Measurements from ENCODE around the gene ZNF202.
"Not testable (repeated sequence)": the region's sequence is repeated elsewhere in the genome, so short reads cannot be mapped to it uniquely, and the experiment has no call there.

The ZNF202 gene

DNA sequence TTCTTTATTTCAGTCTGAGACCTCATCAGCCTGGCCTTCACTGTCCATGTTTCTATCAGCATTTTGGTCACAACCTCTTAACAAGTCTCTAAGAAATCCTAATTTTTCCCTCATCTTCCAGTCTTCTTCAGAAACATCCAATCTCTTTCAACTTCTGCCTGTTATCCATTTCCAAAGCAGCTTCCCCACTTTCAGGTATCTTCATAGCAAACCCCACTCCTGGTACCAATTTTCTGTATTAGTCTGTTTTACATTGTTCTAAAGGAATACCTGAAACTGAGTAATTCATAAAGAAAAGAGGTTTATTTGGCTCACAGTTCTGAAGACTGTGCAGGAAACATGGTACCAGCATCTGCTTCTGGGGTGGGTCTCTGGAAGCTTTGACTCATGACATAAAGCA, 21.0 kb upstream of the ZNF202 start:
- Histone ChIP-seq H3K4me3 (ENCODE audit: low read depth, low read length) (no peak overlapping the region), H3K79me2 (ENCODE audit: control insufficient read depth, insufficient read depth, low read length, unreplicated experiment) (no peaks in the 10 kb centered on the region), H3K36me3 (ENCODE audit: insufficient read depth, low read length) (no peaks in the 10 kb centered on the region), H2AFZ (ENCODE audit: low read length, unreplicated experiment) (no peak overlapping the region), H3K27me3 (ENCODE audit: insufficient read depth, low read length) (peaks cover 23% of the 10 kb centered on the region), H3K4me1 (ENCODE audit: control insufficient read depth, insufficient read depth, low read length, unreplicated experiment) (no peaks in the 10 kb centered on the region), H3K27ac (ENCODE audit: low read depth, low read length) (no peak overlapping the region)

DNA sequence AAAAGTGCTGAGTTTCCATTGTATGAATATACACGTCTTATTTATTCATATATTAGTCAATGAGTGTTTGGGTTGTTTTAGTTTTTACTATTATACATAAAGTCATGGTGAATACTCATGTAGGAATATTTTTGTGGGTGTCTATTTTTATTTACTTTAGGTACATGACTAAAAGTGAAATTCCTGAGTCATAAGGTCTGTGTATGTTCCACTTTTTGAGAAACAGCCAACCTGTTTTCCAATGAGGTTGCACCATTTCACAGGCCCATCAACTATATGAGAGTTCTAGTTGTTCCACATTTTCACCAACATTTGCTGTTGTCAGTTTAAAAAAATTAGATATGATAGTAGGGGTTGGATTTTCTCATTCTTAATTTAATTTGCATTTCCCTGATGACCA, 19.4 kb upstream of the ZNF202 start:
- no peak overlapping the region for H3K4me3 ChIP-seq (ENCODE audit: low read depth, low read length)
- peaks cover 31% of the 10 kb centered on the region for H3K27me3 ChIP-seq (ENCODE audit: insufficient read depth, low read length)
- no peak overlapping the region for H2AFZ ChIP-seq (ENCODE audit: low read length, unreplicated experiment)
- H3K36me3 ChIP-seq (ENCODE audit: insufficient read depth, low read length): no peaks in the 10 kb centered on the region
- no peak overlapping the region for H3K27ac ChIP-seq (ENCODE audit: low read depth, low read length)
- H3K79me2 ChIP-seq (ENCODE audit: control insufficient read depth, insufficient read depth, low read length, unreplicated experiment): no peaks in the 10 kb centered on the region
- no peaks in the 10 kb centered on the region for H3K4me1 ChIP-seq (ENCODE audit: control insufficient read depth, insufficient read depth, low read length, unreplicated experiment)

DNA sequence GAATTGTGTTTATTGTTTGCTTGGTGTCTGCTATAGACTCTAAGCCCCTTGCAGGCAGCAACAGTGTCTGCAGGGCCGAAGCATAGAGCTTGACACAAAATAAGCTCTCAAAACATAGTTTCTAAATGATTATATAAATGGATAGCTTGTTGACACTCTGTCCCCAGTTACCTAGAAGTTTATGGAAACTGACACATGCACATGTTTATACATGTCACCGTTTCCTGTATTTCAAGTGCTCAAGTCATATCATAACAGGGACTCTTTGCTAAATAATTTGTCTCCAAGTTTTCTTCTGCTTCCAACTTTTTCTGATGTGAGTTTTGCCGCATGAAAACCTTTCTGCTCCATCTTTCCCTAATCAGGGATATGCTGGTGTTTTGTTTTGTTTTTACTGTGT, 16.5 kb upstream of the ZNF202 start:
- Histone ChIP-seq H2AFZ (ENCODE audit: low read length, unreplicated experiment) (no peak overlapping the region), H3K79me2 (ENCODE audit: control insufficient read depth, insufficient read depth, low read length, unreplicated experiment) (no peaks in the 10 kb centered on the region), H3K4me1 (ENCODE audit: control insufficient read depth, insufficient read depth, low read length, unreplicated experiment) (no peaks in the 10 kb centered on the region), H3K4me3 (ENCODE audit: low read depth, low read length) (no peak overlapping the region), H3K27ac (ENCODE audit: low read depth, low read length) (no peak overlapping the region), H3K36me3 (ENCODE audit: insufficient read depth, low read length) (no peaks in the 10 kb centered on the region), H3K27me3 (ENCODE audit: insufficient read depth, low read length) (peaks cover 54% of the 10 kb centered on the region)

DNA sequence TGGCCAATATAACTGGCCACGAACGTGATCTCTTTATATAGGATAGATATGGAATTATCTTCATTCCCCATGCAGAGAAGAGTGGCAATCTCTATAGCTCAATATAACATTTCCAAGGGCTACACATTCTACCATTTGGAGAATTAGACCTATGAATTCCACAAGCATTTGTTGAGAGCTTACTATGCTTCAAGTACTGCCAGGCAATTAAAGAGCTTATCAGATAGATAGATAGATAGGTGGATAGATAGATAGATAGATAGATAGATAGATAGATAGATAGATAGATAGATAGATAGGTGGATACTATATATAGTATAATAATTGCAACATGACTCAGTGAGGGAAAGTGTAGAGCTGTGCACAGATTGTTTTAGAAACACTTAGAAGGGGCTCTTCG, 14.4 kb upstream of the ZNF202 start:
- Histone ChIP-seq H3K4me3 (ENCODE audit: low read depth, low read length) (no peak overlapping the region), H3K36me3 (ENCODE audit: insufficient read depth, low read length) (no peaks in the 10 kb centered on the region), H3K27me3 (ENCODE audit: insufficient read depth, low read length) (peaks cover 72% of the 10 kb centered on the region), H3K79me2 (ENCODE audit: control insufficient read depth, insufficient read depth, low read length, unreplicated experiment) (no peaks in the 10 kb centered on the region), H3K4me1 (ENCODE audit: control insufficient read depth, insufficient read depth, low read length, unreplicated experiment) (no peaks in the 10 kb centered on the region), H3K27ac (ENCODE audit: low read depth, low read length) (no peak overlapping the region), H2AFZ (ENCODE audit: low read length, unreplicated experiment) (no peak overlapping the region)

DNA sequence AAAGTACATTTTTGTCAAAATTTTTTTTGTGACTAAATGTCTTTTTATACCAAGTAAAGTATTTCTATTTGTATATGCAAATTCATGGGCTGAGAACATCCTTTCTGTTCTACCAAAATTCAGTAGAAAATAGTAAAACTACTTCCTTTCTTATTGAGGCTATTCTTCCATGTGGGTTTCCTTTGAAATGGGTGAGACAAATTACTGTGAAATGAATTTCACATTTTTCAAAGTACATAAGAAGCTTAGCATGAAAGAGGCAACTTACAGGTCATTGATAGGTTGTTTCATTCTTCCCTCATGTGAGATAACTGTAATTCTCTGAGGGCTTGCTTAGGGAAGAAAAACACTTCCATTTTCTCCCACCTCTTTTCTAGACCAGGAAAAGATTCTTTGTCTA, 13.9 kb upstream of the ZNF202 start:
- Histone ChIP-seq H3K4me1 (ENCODE audit: control insufficient read depth, insufficient read depth, low read length, unreplicated experiment) (no peaks in the 10 kb centered on the region), H3K36me3 (ENCODE audit: insufficient read depth, low read length) (no peaks in the 10 kb centered on the region), H3K27ac (ENCODE audit: low read depth, low read length) (no peak overlapping the region), H3K4me3 (ENCODE audit: low read depth, low read length) (no peak overlapping the region), H2AFZ (ENCODE audit: low read length, unreplicated experiment) (no peak overlapping the region), H3K79me2 (ENCODE audit: control insufficient read depth, insufficient read depth, low read length, unreplicated experiment) (no peaks in the 10 kb centered on the region), H3K27me3 (ENCODE audit: insufficient read depth, low read length) (peaks cover 76% of the 10 kb centered on the region)

DNA sequence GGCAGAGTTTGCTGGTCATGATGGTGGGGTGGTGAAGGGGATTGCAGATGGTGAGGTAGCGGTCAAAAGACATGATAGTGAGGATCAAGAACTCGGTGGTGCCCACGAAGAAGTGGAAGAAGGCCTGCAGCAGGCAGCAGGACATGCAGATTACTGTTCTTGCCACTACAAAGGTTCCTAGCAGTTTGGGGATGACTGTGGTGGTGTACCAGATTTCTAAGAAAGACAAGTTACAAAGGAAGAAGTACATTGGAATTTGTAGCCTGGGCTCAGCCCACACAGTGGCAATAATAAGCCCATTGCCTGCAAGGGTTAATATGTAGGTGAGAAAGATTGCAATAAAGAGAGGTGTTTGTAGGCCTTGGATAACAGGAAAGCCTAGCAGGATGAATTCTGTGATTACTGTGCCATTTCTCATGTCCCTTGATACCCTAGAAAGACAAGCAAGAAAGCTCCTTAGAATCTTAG, 12.7 kb upstream of the ZNF202 start, which contains the start of gene OR6X1:
TSS of gene OR6X1 (minus strand) at position 418 of the 468 bp plus-strand sequence. CDS start at position 418, 0 bp downstream.
- Histone ChIP-seq H3K27ac (ENCODE audit: low read depth, low read length) (no peak within 1 kb of the TSS), H3K4me1 (ENCODE audit: control insufficient read depth, insufficient read depth, low read length, unreplicated experiment) (no peaks in the 10 kb centered on the region), H3K36me3 (ENCODE audit: insufficient read depth, low read length) (no peaks in the 10 kb centered on the region), H2AFZ (ENCODE audit: low read length, unreplicated experiment) (no peak within 1 kb of the TSS), H3K27me3 (ENCODE audit: insufficient read depth, low read length) (peaks cover 85% of the 10 kb centered on the region), H3K79me2 (ENCODE audit: control insufficient read depth, insufficient read depth, low read length, unreplicated experiment) (no peaks in the 10 kb centered on the region), H3K4me3 (ENCODE audit: low read depth, low read length) (no peak within 1 kb of the TSS)

DNA sequence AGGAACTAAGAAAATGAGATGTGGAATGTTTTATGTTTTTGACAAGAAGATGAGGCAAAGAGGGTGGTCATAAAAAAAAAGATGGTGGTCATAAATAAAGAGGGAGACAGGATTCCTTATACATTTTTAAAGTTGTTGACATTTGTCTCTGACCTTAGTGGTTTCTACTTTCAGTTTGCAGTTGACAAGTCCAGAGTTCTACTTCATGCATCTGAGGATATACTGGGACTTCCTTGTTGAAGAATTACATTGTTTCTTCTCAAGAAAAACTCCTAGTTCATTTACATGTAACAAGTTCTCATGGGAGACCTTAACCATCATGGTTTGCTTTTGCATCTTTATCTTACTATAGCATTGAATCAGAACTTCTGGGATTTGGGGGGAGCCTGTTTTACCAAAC, 11.7 kb upstream of the ZNF202 start:
- Histone ChIP-seq H3K4me1 (ENCODE audit: control insufficient read depth, insufficient read depth, low read length, unreplicated experiment) (no peaks in the 10 kb centered on the region), H3K4me3 (ENCODE audit: low read depth, low read length) (no peak overlapping the region), H3K79me2 (ENCODE audit: control insufficient read depth, insufficient read depth, low read length, unreplicated experiment) (no peaks in the 10 kb centered on the region), H3K27ac (ENCODE audit: low read depth, low read length) (no peak overlapping the region), H3K27me3 (ENCODE audit: insufficient read depth, low read length) (peaks cover 76% of the 10 kb centered on the region), H2AFZ (ENCODE audit: low read length, unreplicated experiment) (peak overlapping the region; percentile 25), H3K36me3 (ENCODE audit: insufficient read depth, low read length) (no peaks in the 10 kb centered on the region)

DNA sequence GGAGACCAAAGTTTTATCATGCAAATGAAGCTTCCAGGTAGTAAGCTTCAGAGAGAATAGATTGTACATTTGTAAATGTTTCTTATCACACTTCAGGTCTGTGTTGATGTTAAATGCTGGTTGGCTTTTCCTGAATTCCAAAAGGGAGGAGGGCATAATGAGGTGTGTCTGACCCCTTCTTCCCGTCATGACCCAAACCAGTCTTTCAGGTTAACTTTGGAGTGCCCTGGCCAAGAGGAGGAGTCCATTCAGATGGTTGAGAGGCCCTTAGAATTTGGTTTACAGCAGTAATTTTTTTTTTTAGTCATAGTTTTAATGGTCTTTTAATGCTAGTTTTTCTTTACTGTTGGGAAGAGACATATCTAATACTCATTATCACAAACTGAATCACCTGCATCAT, 10.3 kb upstream of the ZNF202 start:
- no peak overlapping the region for H3K27ac ChIP-seq (ENCODE audit: low read depth, low read length)
- no peaks in the 10 kb centered on the region for H3K4me1 ChIP-seq (ENCODE audit: control insufficient read depth, insufficient read depth, low read length, unreplicated experiment)
- H3K27me3 ChIP-seq (ENCODE audit: insufficient read depth, low read length): peaks cover 71% of the 10 kb centered on the region
- no peak overlapping the region for H2AFZ ChIP-seq (ENCODE audit: low read length, unreplicated experiment)
- no peak overlapping the region for H3K4me3 ChIP-seq (ENCODE audit: low read depth, low read length)
- H3K36me3 ChIP-seq (ENCODE audit: insufficient read depth, low read length): no peaks in the 10 kb centered on the region
- H3K79me2 ChIP-seq (ENCODE audit: control insufficient read depth, insufficient read depth, low read length, unreplicated experiment): no peaks in the 10 kb centered on the region

DNA sequence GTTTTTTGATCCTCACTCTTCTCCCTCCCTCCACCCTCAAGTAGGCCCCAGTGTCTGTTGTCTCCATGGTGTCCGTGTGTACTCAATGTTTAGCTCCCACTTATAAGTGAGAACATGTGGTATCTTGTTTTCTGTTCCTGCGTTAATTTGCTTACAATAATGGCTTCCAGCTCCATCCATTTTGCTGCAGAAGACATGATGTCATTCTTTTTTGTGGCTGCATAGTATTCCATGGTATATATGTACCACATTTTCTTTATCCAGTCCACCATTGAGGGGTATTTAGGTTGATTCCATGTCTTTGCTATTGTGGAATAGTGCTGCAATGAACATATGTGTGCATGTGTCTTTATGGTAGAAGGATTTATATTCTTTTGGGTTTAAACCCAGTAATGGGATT, 6.9 kb upstream of the ZNF202 start:
- peaks cover 51% of the 10 kb centered on the region for H3K27me3 ChIP-seq (ENCODE audit: insufficient read depth, low read length)
- not testable (repeated sequence) for H3K79me2 ChIP-seq (ENCODE audit: control insufficient read depth, insufficient read depth, low read length, unreplicated experiment); H3K27ac ChIP-seq (ENCODE audit: low read depth, low read length); H3K4me3 ChIP-seq (ENCODE audit: low read depth, low read length); H3K4me1 ChIP-seq (ENCODE audit: control insufficient read depth, insufficient read depth, low read length, unreplicated experiment); H3K36me3 ChIP-seq (ENCODE audit: insufficient read depth, low read length); H2AFZ ChIP-seq (ENCODE audit: low read length, unreplicated experiment)

DNA sequence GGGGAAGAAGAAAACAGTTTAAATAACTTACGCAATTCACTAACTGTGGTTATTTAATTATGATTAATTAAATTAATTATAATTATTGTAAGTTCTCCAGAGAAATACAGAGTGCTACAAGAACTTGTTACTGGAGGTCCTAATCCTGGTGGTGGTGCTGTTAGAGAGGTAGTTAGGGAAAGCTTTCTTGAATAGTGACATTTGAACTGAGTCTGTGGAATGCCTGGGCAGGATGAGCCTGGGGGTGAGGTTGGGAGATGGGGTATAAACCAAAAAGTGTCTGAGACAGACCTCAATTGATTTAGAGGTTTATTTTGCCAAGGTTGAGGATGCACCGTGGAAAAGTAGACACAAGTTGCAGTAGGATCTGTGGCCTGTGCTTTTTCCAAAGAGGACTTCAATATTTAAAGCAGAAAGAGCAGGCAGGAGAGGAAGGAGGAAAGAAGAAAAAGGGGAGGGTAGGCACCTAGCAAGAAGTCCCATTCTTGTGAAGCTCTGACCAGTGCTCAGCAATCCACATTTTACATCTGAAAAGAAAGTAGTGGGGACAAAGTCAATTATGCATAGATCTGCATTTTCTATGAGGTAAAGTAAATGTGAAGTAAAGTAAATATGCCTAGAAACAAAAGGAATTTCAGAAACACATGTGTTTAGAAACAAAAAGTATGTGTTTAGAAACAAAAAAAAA, 4.4 kb upstream of the ZNF202 start:
- Histone ChIP-seq H2AFZ (ENCODE audit: low read length, unreplicated experiment) (no peak overlapping the region), H3K27me3 (ENCODE audit: insufficient read depth, low read length) (peaks cover 30% of the 10 kb centered on the region), H3K4me3 (ENCODE audit: low read depth, low read length) (no peak overlapping the region), H3K27ac (ENCODE audit: low read depth, low read length) (no peak overlapping the region), H3K4me1 (ENCODE audit: control insufficient read depth, insufficient read depth, low read length, unreplicated experiment) (peaks cover 4% of the 10 kb centered on the region), H3K79me2 (ENCODE audit: control insufficient read depth, insufficient read depth, low read length, unreplicated experiment) (peaks cover 3% of the 10 kb centered on the region), H3K36me3 (ENCODE audit: insufficient read depth, low read length) (no peaks in the 10 kb centered on the region)

DNA sequence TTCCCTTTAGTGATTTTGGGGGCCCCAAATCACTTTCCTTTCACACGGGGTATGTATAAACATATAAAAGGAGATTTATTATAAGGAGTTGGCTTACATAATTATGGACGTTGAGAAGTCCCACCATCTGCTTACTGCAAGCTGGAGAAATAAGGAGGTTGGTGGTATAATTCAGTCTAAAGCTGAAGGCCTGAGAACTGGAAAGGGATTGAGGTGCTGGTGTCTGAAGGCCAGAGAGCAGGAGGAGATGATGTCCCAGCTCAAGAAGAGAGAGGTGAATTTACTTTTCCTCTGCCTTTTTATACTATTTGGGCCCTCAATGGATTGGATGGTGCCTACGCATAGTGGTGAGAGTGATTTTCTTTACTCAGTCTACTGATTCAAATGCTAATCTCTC, 1.3 kb upstream of the ZNF202 start:
- no peak overlapping the region for H3K27ac ChIP-seq (ENCODE audit: low read depth, low read length)
- peaks cover 22% of the 10 kb centered on the region for H3K36me3 ChIP-seq (ENCODE audit: insufficient read depth, low read length)
- peaks cover 8% of the 10 kb centered on the region for H3K27me3 ChIP-seq (ENCODE audit: insufficient read depth, low read length)
- no peak overlapping the region for H2AFZ ChIP-seq (ENCODE audit: low read length, unreplicated experiment)
- peaks cover 33% of the 10 kb centered on the region for H3K79me2 ChIP-seq (ENCODE audit: control insufficient read depth, insufficient read depth, low read length, unreplicated experiment)
- H3K4me3 ChIP-seq (ENCODE audit: low read depth, low read length): peak overlapping the region; percentile 84
- H3K4me1 ChIP-seq (ENCODE audit: control insufficient read depth, insufficient read depth, low read length, unreplicated experiment): peaks cover 15% of the 10 kb centered on the region
